ENCODE measurements around the gene GSTA1. TPM values are rescaled to one million over a fixed set of nuclear protein-coding genes. Genes with fewer than 3 reads are reported as not detected.
"Not testable (repeated sequence)": the region's sequence is repeated elsewhere in the genome, so short reads cannot be mapped to it uniquely, and the experiment has no call there.

GSTA1 gene
- total and polyA plus RNA-seq, 9 of the 15 experiments (the other 6 are each of a cell fraction or from before 2014, with no cell fraction given) = 0.42 TPM; not detected in 8

DNA sequence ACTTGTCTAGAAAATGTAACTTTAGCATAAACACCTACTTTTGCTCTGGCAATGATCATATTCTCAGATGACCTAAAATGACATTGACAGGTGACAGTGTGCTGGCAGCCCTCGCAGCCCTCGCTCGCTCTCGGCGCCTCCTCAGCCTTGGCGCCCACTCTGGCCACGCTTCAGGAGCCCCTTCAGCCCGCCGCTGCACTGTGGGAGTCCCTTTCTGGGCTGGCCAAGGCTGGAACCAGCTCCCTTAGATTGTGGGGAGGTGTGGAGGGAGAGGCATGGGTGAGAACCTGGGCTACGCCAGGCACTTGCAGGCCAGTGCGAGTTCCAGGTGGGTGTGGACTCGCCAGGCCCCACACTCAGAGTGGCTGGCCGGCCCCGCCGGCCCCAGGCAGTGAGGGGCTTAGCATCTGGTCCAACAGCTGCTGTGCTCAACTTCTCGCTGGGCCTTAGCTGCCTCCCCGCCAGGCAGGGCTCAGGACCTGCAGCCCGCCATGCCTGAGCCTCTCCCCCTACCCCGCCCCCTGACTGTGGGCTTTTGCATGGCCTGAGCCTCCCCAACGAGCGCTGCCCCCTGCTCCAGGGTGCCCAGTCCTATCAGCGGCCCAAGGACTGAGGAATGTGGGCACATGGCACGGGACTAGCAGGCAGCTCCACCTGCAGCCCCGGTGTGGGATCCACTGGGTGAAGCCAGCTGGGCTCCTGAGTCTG is 17.2 kb downstream of the GSTA1 start:
- WGBS (ENCODE audit: insufficient coverage, low coverage, missing lambda C conversion rate) = 3% methylated on average over 24 of the region's 24 CpGs
- ATAC-seq (no peak), DNase-seq (ENCODE audit: extremely low read depth in 1 of 4, low spot score in 3 of 4) (no peak), FAIRE-seq (no peak)
- H3K79me2 ChIP-seq (ENCODE audit: control insufficient read depth, insufficient read depth, low read length) = no peaks in the 10 kb centered on the region
- H3K9me3 ChIP-seq (replicated peaks; ENCODE audit: control insufficient read depth, insufficient read depth, low read depth, low read length) = peaks cover 2% of the 10 kb centered on the region; the same call in 1 of the 2 replicates
- H3K27me3 ChIP-seq (ENCODE audit: control insufficient read depth in 2 of 2, insufficient read depth in 2 of 2, low read length in 2 of 2) = no peaks in the 10 kb centered on the region
- H3K36me3 ChIP-seq (ENCODE audit: control insufficient read depth, insufficient read depth, low read length) = no peaks in the 10 kb centered on the region
- no peak overlapping the region for H3K27ac ChIP-seq (ENCODE audit: extremely low read depth, low read depth, low read length)
- H3K9ac ChIP-seq (ENCODE audit: insufficient read depth in 1 of 2, low read depth in 2 of 2, low read length in 2 of 2) = no peak overlapping the region
- no peak overlapping the region for H3K4me3 ChIP-seq
- no peaks in the 10 kb centered on the region for H4K20me1 ChIP-seq (replicated peaks; ENCODE audit: control insufficient read depth, insufficient read depth, low read length)
- no peaks in the 10 kb centered on the region for H3K9me1 ChIP-seq (ENCODE audit: control insufficient read depth, insufficient read depth, low read length)
- ChIA-PET CTCF (ENCODE audit: low intra/inter-chr PET ratio) (no interaction called here), POLR2A (interaction anchor here (0.5 kb wide), 1 partner anchor 18 kb away, joined by 3 read pairs; no protein-coding TSS in a partner anchor)
- H2AFZ ChIP-seq (ENCODE audit: low read depth, low read length) = no peak overlapping the region
- in situ Hi-C loops (cut with MboI) = loop anchor here (5.0 kb wide), 1 partner anchor 41 kb away; no protein-coding TSS in a partner anchor
- intact Hi-C loops (cut with micrococcal nuclease) = loop anchor here (1.0 kb wide), 1 partner anchor 41 kb away; no protein-coding TSS in a partner anchor
- H3K4me1 ChIP-seq (replicated peaks in 1 of 2; ENCODE audit: control insufficient read depth in 2 of 2, insufficient read depth in 2 of 2, low read length in 2 of 2) = peaks cover 0 to 7% of the 10 kb centered on the region in 2 experiments; a peak in 3 of 5 replicates
- TF ChIP-seq TCF7 (IDR thresholded peaks at IDR 0.05; ENCODE audit: borderline replicate concordance) = no peak
- no peak overlapping the region for H3K4me2 ChIP-seq (ENCODE audit: insufficient read depth, low read length)
- no TSS peak for BruUV-seq (replicated peaks)

DNA sequence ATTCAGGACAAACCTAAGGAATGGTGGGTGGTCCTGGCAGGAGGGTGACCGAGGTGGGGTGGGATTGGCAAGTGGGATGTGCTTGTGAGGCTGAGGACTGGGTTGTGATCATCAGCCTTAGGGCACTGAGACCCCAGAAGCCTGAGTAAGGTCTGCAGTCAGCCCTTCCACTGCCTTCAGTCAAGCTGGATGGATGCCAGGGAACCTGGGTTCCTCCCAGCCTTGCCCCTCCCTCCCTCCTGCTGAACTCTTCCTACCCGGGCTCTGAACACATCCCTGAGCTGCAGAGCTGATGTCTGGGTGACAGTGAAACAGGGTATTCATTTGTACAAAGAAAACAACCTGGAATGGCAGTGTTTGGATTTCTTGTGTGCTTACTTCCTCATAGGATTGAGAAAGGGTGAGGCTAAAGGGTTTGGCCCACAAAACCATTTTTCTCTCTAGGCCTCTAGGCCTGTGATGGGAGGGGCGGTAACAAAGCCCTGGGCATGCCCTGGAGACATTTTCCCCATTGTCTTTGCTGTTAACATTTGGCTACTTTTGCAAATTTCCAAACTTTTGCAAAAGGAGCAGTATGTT is 20.8 kb downstream of the GSTA1 start:
- H3K9me1 ChIP-seq (ENCODE audit: control insufficient read depth, insufficient read depth, low read length); CTCF ChIA-PET (ENCODE audit: low intra/inter-chr PET ratio); H3K27ac ChIP-seq (ENCODE audit: extremely low read depth, low read depth, low read length); H3K4me2 ChIP-seq (ENCODE audit: insufficient read depth, low read length); in situ Hi-C loops (cut with MboI); DNase-seq (ENCODE audit: extremely low read depth in 1 of 4, low spot score in 3 of 4); FAIRE-seq; H4K20me1 ChIP-seq (replicated peaks; ENCODE audit: control insufficient read depth, insufficient read depth, low read length); H3K4me3 ChIP-seq; BruUV-seq (replicated peaks); H3K9ac ChIP-seq (ENCODE audit: insufficient read depth in 1 of 2, low read depth in 2 of 2, low read length in 2 of 2); H2AFZ ChIP-seq (ENCODE audit: low read depth, low read length); intact Hi-C loops (cut with micrococcal nuclease); H3K4me1 ChIP-seq (replicated peaks in 1 of 2; ENCODE audit: control insufficient read depth in 2 of 2, insufficient read depth in 2 of 2, low read length in 2 of 2); H3K9me3 ChIP-seq (replicated peaks; ENCODE audit: control insufficient read depth, insufficient read depth, low read depth, low read length); H3K27me3 ChIP-seq (ENCODE audit: control insufficient read depth in 2 of 2, insufficient read depth in 2 of 2, low read length in 2 of 2); H3K36me3 ChIP-seq (ENCODE audit: control insufficient read depth, insufficient read depth, low read length); H3K79me2 ChIP-seq (ENCODE audit: control insufficient read depth, insufficient read depth, low read length); ATAC-seq; POLR2A ChIA-PET: not testable (repeated sequence)
- 0% methylated on average over 2 of the region's 3 CpGs for WGBS (ENCODE audit: insufficient coverage, low coverage, missing lambda C conversion rate)

All from K562 (cell line).